Placental epithelial cell (primary cell): ENCODE data around the gene HNRNPM. TPM values are rescaled to one million over a fixed set of nuclear protein-coding genes. Genes with fewer than 3 reads are reported as not detected.

Source experiments
- total RNA-seq: library from RNA; depleted of rRNA; stranded (reverse); fragments of >200 nt; gene quantifications from 2 replicates; pipeline ENCODE4 v1.2.3, GENCODE V29; 2012

Gene HNRNPM, protein sequence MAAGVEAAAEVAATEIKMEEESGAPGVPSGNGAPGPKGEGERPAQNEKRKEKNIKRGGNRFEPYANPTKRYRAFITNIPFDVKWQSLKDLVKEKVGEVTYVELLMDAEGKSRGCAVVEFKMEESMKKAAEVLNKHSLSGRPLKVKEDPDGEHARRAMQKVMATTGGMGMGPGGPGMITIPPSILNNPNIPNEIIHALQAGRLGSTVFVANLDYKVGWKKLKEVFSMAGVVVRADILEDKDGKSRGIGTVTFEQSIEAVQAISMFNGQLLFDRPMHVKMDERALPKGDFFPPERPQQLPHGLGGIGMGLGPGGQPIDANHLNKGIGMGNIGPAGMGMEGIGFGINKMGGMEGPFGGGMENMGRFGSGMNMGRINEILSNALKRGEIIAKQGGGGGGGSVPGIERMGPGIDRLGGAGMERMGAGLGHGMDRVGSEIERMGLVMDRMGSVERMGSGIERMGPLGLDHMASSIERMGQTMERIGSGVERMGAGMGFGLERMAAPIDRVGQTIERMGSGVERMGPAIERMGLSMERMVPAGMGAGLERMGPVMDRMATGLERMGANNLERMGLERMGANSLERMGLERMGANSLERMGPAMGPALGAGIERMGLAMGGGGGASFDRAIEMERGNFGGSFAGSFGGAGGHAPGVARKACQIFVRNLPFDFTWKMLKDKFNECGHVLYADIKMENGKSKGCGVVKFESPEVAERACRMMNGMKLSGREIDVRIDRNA
- 42.4 and 53.4 TPM in 2 replicates for total RNA-seq

DNA sequence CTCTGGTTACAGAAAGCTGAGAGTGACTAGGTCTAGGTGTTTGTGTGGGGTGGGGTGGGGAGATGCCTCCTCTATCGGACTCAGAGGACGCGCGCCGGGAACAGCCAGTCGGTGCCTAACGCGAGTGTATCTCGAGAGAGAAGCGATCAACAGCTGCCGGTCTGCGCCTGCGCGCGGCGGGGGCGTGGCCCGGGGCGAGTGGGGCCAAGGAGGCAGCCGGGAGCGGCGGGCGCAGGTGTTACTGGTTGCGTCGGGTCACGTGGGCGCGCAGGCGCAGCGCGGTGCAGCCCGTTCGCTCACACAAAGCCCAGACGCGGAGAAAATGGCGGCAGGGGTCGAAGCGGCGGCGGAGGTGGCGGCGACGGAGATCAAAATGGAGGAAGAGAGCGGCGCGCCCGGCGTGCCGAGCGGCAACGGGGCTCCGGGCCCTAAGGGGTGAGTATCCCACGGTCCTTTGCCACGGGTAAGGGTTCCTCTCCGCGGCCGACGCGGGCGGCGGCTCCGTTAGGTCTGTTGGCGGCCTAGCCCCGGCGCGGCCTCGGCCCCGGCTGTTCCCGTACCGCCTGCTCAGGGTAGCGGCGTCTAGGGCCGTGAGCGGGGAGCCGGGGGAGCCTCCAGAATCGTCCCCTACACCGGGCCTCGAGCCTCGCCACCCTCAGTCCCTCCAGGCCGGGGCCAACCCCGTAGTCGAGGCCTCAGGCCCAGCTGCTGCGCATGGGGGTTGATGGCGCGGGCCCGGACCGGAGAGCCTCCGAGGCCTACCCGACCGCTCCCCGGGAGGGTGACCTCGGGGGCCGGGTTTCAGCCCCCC lies at the start of gene HNRNPM:
Gene HNRNPM, plus strand, starts transcription at position 299 of the 811 bp plus-strand sequence. Its CDS starts 24 bp downstream, at position 323.

DNA sequence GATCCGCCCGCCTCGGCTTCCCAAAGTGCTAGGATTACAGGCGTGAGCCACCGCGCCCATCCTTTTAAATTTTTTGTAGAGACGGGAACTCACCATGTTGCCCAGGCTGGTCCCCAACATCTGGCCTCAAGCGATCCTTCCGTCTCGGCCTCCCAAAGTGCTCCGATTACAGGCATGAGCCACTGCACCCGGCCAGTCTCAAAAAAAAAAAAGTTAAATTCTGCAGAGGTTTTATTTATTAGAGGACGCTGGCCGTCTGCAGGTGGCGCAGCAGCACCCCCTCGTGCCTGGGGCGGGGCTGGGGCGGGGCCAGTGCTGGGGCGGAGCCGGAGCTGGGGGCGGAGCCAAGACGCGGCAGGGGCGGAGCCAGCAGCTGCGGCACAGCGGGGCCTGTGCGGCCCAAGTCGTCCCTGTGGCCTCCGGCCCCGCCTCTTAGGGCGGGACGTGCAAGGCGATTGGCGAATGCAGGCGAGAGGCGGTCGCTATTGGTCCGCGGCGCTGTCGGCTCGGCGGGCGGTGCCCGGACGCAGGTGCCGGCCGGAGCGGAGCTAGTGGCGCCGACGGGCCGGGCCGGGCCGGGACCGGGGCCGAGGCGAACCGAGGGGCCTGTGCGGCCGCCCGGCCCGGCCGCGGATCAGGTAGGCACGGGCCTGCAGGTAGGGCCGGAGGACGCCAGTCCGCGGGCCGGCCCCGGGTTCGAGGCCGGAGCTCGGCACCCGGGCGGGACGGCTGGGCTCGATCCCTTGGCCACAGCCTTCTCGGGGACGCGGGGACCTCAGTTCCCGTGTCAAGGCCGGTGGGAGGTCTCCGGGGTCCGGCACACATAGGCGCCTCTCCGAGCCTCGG lies 31.8 kb upstream of the HNRNPM start, which contains the start of gene MARCHF2:
Gene MARCHF2, plus strand, starts transcription at position 523 of the 846 bp plus-strand sequence. CDS start 8,536 bp downstream, outside the sequence.

GRCh38 chr19:8513687-8514504 lies 69.1 kb downstream of the HNRNPM start, which contains the start of gene ZNF414:
Gene ZNF414, minus strand, starts transcription at chr19:8514167. Its CDS starts 121 bp downstream, at chr19:8514046.

Other genes starting within 250 kb of the HNRNPM start
- 7.2 and 25.5 TPM in 2 replicates for gene CERS4, start 235.6 kb upstream of the HNRNPM start, total RNA-seq
- gene CD320, start 136.6 kb upstream of the HNRNPM start, total RNA-seq, result 3.1 and 19.8 TPM in 2 replicates
- gene NDUFA7, start 123.6 kb upstream of the HNRNPM start, total RNA-seq, result 17.3 and 23.5 TPM in 2 replicates
- 111 and 291 TPM in 2 replicates for gene RPS28, start 123.5 kb upstream of the HNRNPM start, total RNA-seq
- gene KANK3, start 101.7 kb upstream of the HNRNPM start, total RNA-seq, result 0.43 and 1.2 TPM in 2 replicates
- 0.22 and 0.39 TPM in 2 replicates for gene ANGPTL4, start 80.8 kb upstream of the HNRNPM start, total RNA-seq
- gene RAB11B, start 54.6 kb upstream of the HNRNPM start, total RNA-seq, result 33.7 and 66.0 TPM in 2 replicates
- 20.8 and 88.0 TPM in 2 replicates for gene MARCHF2, start 31.7 kb upstream of the HNRNPM start, total RNA-seq
- gene PRAM1, start 57.7 kb downstream of the HNRNPM start, total RNA-seq, result under 0.01 TPM in 1 of 2 replicates, not detected in the other
- 6.3 and 7.4 TPM in 2 replicates for gene ZNF414, start 69.2 kb downstream of the HNRNPM start, total RNA-seq
- 0.11 and 0.39 TPM in 2 replicates for gene MYO1F, start 132.5 kb downstream of the HNRNPM start, total RNA-seq
- 0.22 and 16.9 TPM in 2 replicates for gene ADAMTS10, start 165.7 kb downstream of the HNRNPM start, total RNA-seq
- not detected in 2 replicates for gene NFILZ, start 185.7 kb downstream of the HNRNPM start, total RNA-seq